Measurements from ENCODE around the gene LIMCH1. TPM values are rescaled to one million over a fixed set of nuclear protein-coding genes. Genes with fewer than 3 reads are reported as not detected.

Gene LIMCH1
- total and polyA plus RNA-seq, 7 experiments from 2014 or later: 0.05 to 1.2 TPM; not detected in 5

DNA sequence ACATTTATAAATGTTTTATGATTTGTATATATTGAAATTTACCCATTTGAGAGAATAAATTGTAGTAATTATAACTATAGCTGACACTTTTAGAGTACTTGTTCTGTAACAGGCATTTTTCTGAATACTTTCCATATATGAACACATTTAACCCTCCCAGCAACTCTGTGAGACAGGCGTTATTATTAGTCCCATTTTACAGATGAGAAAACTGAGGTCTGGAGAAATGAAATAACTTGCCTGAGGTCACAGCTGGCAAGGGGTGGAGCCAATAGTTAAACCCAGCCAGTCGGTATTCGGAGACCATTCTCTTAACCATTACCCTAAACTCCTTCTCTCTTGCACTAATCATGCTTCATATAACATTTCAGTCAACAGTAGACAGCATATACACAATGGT is 72.5 kb downstream of the LIMCH1 start:
- no peaks in the 10 kb centered on the region for H3K27me3 ChIP-seq (ENCODE audit: control insufficient read depth in 2 of 2, insufficient read depth in 2 of 2, low read length in 2 of 2)
- ChIA-PET CTCF (no interaction called here), POLR2A (no interaction called here)
- no peaks in the 10 kb centered on the region for H3K36me3 ChIP-seq (ENCODE audit: control insufficient read depth in 2 of 3, insufficient read depth in 3 of 3, low read length in 3 of 3)
- H3K4me3 Mint-ChIP-seq: no peak overlapping the region
- H3K27me3 Mint-ChIP-seq: peaks cover 0 to 18% (median 7%) of the 10 kb centered on the region in 5 donors
- H3K9me3 Mint-ChIP-seq: peaks cover 0 to 3% (median 0%) of the 10 kb centered on the region in 11 donors
- DNase-seq (no peak), ATAC-seq (no peak)
- H3K4me3 ChIP-seq (ENCODE audit: low read length): no peak overlapping the region
- H3K4me1 Mint-ChIP-seq: no peaks in the 10 kb centered on the region
- intact Hi-C loops (cut with micrococcal nuclease): no loop called here
- H3K36me3 Mint-ChIP-seq: no peaks in the 10 kb centered on the region
- H3K4me1 ChIP-seq (ENCODE audit: control insufficient read depth in 2 of 2, insufficient read depth in 2 of 2, low read length in 2 of 2): no peaks in the 10 kb centered on the region
- H3K27ac ChIP-seq (ENCODE audit: low read depth, low read length): no peak overlapping the region
- no peak overlapping the region for H3K27ac Mint-ChIP-seq
- H3K9me3 ChIP-seq (ENCODE audit: control insufficient read depth in 2 of 3, low read length in 3 of 3): no peaks in the 10 kb centered on the region

DNA sequence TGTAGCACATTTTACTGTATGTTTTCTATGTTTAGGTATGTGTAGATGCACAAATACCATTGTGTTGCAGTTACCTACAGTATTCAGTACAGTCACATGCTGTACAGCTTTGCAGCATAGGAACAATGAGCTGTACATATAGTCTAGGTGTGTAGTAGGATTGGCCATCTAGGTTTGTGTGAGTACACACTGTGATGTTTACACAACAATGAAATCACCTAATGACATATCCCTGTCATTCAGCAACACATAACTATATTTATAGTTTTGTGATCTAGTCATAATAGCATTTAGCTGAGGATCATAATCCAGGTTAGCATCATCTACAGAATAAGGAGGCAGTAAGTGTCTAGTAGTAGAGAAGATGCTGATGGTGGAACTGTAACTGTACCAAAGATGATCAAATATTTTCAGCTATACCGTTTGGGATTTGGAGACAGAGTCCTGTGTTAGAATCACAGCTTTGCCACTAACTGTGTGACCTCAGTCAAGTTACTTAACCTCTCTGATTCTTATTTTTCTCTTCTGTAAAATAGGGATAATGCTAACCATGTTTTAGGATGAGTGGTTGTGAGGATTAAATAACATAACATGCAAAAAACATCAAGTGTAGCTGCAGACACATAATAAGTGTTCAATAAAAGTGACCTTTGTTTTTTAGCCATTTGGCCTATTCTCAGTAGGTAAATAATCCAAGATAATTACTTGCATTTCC is 73.3 kb downstream of the LIMCH1 start:
- Mint-ChIP-seq H3K36me3 (no peaks in the 10 kb centered on the region), H3K27ac (no peak overlapping the region), H3K4me1 (no peaks in the 10 kb centered on the region), H3K9me3 (no peaks in the 10 kb centered on the region), H3K27me3 (peaks cover 3 to 15% (median 5%) of the 10 kb centered on the region in 5 donors), H3K4me3 (no peak overlapping the region)
- H3K27ac ChIP-seq (ENCODE audit: low read depth, low read length): no peak overlapping the region
- H3K4me3 ChIP-seq (ENCODE audit: low read length): no peak overlapping the region
- intact Hi-C loops (cut with micrococcal nuclease): no loop called here
- H3K27me3 ChIP-seq (ENCODE audit: control insufficient read depth in 2 of 2, insufficient read depth in 2 of 2, low read length in 2 of 2): no peaks in the 10 kb centered on the region
- no peaks in the 10 kb centered on the region for H3K36me3 ChIP-seq (ENCODE audit: control insufficient read depth in 2 of 3, insufficient read depth in 3 of 3, low read length in 3 of 3)
- no peaks in the 10 kb centered on the region for H3K9me3 ChIP-seq (ENCODE audit: control insufficient read depth in 2 of 3, low read length in 3 of 3)
- POLR2A ChIA-PET: no interaction called here
- H3K4me1 ChIP-seq (ENCODE audit: control insufficient read depth in 2 of 2, insufficient read depth in 2 of 2, low read length in 2 of 2): no peaks in the 10 kb centered on the region
- CTCF ChIA-PET: no interaction called here
- ATAC-seq (no peak), DNase-seq (no peak)

DNA sequence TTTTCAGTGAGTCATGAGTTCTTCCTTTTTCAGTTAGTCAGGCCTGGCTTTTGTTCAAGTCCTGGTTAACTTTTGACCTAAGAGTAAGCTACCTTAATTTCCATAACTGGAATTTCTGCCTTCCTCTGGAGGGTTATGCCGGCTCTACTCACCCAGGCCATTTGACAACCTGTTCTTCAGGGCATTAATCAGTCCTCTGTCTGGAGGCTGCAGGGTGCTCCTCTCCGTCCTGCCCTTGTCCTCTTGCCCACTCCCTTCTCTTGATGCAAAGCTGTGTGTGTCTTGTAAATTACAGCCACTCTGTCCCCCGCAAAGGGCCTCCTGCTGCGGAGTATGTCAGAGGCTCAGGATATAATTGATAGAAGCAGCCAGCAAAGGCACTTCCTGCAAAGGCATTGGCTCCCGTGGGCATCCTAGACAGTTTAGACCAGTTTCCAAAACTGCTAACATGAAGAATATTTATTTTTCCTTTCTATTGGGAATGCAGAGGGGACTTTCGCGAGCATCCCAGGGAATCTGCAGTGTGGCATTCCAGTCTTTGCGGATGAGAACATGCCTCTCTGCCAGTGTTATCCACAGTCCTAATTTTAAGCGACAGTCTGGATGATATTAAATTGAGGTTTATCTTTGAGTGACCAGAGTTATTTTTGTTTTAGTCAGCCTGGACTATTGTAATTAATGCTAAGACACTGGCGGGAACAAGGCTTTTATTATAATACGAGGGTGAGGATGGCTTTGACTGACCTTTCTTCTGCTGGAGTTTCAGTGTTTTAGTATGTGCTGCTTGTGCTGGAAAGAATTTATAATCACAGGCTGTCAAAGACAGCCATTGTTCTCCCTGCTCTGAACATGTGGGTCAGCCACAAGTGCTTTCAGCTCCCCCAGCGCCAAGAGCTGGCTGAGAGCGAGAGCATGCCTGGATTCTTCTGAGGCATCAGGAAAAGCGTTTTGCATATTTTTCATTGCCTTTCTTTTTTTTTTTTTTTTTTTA is 74.2 kb downstream of the LIMCH1 start:
- Mint-ChIP-seq H3K9me3 (no peaks in the 10 kb centered on the region), H3K27ac (no peak overlapping the region), H3K4me3 (no peak overlapping the region), H3K27me3 (peaks cover 3 to 15% (median 5%) of the 10 kb centered on the region in 5 donors), H3K36me3 (no peaks in the 10 kb centered on the region), H3K4me1 (no peaks in the 10 kb centered on the region)
- Histone ChIP-seq H3K4me1 (ENCODE audit: control insufficient read depth in 2 of 2, insufficient read depth in 2 of 2, low read length in 2 of 2) (no peaks in the 10 kb centered on the region), H3K27ac (ENCODE audit: low read depth, low read length) (no peak overlapping the region), H3K4me3 (ENCODE audit: low read length) (no peak overlapping the region), H3K27me3 (ENCODE audit: control insufficient read depth in 2 of 2, insufficient read depth in 2 of 2, low read length in 2 of 2) (no peaks in the 10 kb centered on the region), H3K36me3 (ENCODE audit: control insufficient read depth in 2 of 3, insufficient read depth in 3 of 3, low read length in 3 of 3) (no peaks in the 10 kb centered on the region), H3K9me3 (ENCODE audit: control insufficient read depth in 2 of 3, low read length in 3 of 3) (no peaks in the 10 kb centered on the region)
- no peak for ATAC-seq
- DNase-seq: no peak
- ChIA-PET CTCF (no interaction called here), POLR2A (no interaction called here)
- intact Hi-C loops (cut with micrococcal nuclease): no loop called here

DNA sequence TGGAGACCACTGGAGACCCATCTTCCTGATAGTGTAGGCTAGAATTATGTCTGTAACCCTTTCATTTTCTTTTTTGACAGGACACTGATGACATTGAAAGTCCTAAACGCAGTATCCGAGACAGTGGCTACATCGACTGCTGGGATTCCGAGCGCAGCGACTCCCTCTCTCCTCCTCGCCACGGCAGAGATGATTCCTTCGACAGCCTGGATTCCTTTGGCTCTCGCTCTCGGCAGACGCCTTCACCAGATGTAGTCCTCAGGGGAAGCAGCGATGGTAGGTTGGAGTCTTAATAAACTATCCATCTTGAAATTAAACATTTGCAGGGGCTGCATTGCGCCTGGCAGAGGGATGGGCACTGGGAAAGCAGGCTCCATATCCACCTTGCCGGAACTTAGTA is 75.4 kb downstream of the LIMCH1 start:
- Histone ChIP-seq H3K27ac (ENCODE audit: low read depth, low read length) (no peak overlapping the region), H3K4me3 (ENCODE audit: low read length) (no peak overlapping the region), H3K36me3 (ENCODE audit: control insufficient read depth in 2 of 3, insufficient read depth in 3 of 3, low read length in 3 of 3) (no peaks in the 10 kb centered on the region), H3K27me3 (ENCODE audit: control insufficient read depth in 2 of 2, insufficient read depth in 2 of 2, low read length in 2 of 2) (no peaks in the 10 kb centered on the region), H3K4me1 (ENCODE audit: control insufficient read depth in 2 of 2, insufficient read depth in 2 of 2, low read length in 2 of 2) (no peaks in the 10 kb centered on the region), H3K9me3 (ENCODE audit: control insufficient read depth in 2 of 3, low read length in 3 of 3) (no peaks in the 10 kb centered on the region)
- intact Hi-C loops (cut with micrococcal nuclease): no loop called here
- Mint-ChIP-seq H3K36me3 (no peaks in the 10 kb centered on the region), H3K27ac (no peak overlapping the region), H3K9me3 (no peaks in the 10 kb centered on the region), H3K4me1 (no peaks in the 10 kb centered on the region), H3K4me3 (no peak overlapping the region), H3K27me3 (peaks cover 3 to 12% (median 5%) of the 10 kb centered on the region in 5 donors)
- ChIA-PET CTCF (no interaction called here), POLR2A (no interaction called here)
- ATAC-seq (no peak), DNase-seq (no peak)

DNA sequence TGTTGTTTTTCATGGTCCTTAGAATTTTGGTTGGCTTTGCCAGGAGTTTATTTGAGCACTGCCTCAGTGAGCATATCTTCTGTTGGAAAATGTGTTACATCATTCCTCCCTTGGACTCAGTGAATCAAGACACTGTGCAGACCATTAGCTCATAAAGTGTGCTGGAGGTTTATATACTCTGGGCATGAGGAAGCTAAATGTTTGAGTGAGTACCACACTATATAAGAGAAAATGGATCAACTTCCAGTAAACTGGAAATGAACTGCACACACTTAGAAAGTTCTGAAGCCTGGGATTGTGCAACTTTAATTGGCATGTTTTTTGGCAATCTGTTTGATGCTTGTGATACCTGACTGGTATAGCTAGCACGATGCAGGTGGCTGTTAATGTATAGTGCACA is 75.9 kb downstream of the LIMCH1 start:
- peaks cover 3 to 12% (median 5%) of the 10 kb centered on the region in 5 donors for H3K27me3 Mint-ChIP-seq
- H3K4me1 Mint-ChIP-seq: no peaks in the 10 kb centered on the region
- ChIA-PET POLR2A (no interaction called here), CTCF (no interaction called here)
- H3K27ac Mint-ChIP-seq: no peak overlapping the region
- no peaks in the 10 kb centered on the region for H3K9me3 Mint-ChIP-seq
- H3K36me3 Mint-ChIP-seq: no peaks in the 10 kb centered on the region
- Histone ChIP-seq H3K27ac (ENCODE audit: low read depth, low read length) (no peak overlapping the region), H3K36me3 (ENCODE audit: control insufficient read depth in 2 of 3, insufficient read depth in 3 of 3, low read length in 3 of 3) (no peaks in the 10 kb centered on the region), H3K27me3 (ENCODE audit: control insufficient read depth in 2 of 2, insufficient read depth in 2 of 2, low read length in 2 of 2) (no peaks in the 10 kb centered on the region), H3K4me3 (ENCODE audit: low read length) (no peak overlapping the region), H3K4me1 (ENCODE audit: control insufficient read depth in 2 of 2, insufficient read depth in 2 of 2, low read length in 2 of 2) (no peaks in the 10 kb centered on the region), H3K9me3 (ENCODE audit: control insufficient read depth in 2 of 3, low read length in 3 of 3) (no peaks in the 10 kb centered on the region)
- no peak for DNase-seq
- no peak overlapping the region for H3K4me3 Mint-ChIP-seq
- intact Hi-C loops (cut with micrococcal nuclease): no loop called here
- ATAC-seq: no peak

DNA sequence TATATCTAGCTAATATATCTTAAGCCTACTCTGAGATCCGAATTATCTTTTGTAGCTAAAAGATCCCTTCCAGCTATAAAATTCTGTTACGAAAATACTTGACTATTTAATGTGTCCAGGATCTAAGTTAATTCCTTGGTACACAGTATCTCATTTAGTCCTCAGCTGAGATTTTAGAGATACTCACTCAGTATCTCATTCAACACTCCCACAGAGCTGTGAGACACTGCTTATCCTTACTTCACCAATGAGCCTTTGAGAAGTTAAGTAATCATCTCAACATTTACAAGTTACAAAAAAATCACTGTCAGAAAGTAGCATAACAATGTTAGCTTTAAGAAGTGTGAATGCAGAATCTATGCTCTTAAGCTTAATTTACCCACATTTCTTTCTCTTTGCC is 76.6 kb downstream of the LIMCH1 start:
- H3K4me1 ChIP-seq (ENCODE audit: control insufficient read depth in 2 of 2, insufficient read depth in 2 of 2, low read length in 2 of 2): no peaks in the 10 kb centered on the region
- H3K9me3 Mint-ChIP-seq: peaks cover 0 to 4% (median 0%) of the 10 kb centered on the region in 11 donors
- ATAC-seq: no peak
- POLR2A ChIA-PET: no interaction called here
- H3K27me3 ChIP-seq (ENCODE audit: control insufficient read depth in 2 of 2, insufficient read depth in 2 of 2, low read length in 2 of 2): no peaks in the 10 kb centered on the region
- no peak overlapping the region for H3K27ac Mint-ChIP-seq
- peaks cover under 1 to 10% (median 8%) of the 10 kb centered on the region in 5 donors for H3K27me3 Mint-ChIP-seq
- H3K9me3 ChIP-seq (ENCODE audit: control insufficient read depth in 2 of 3, low read length in 3 of 3): no peaks in the 10 kb centered on the region
- no peak for DNase-seq
- H3K4me1 Mint-ChIP-seq: no peaks in the 10 kb centered on the region
- no peaks in the 10 kb centered on the region for H3K36me3 Mint-ChIP-seq
- no peak overlapping the region for H3K4me3 ChIP-seq (ENCODE audit: low read length)
- CTCF ChIA-PET: no interaction called here
- no peaks in the 10 kb centered on the region for H3K36me3 ChIP-seq (ENCODE audit: control insufficient read depth in 2 of 3, insufficient read depth in 3 of 3, low read length in 3 of 3)
- intact Hi-C loops (cut with micrococcal nuclease): no loop called here
- H3K27ac ChIP-seq (ENCODE audit: low read depth, low read length): no peak overlapping the region
- no peak overlapping the region for H3K4me3 Mint-ChIP-seq

Data from naive thymus-derived CD4-positive, alpha-beta T cell (primary cell).